ENCODE measurements around the gene FBXL14.

- TF ChIP-seq CTCF (IDR thresholded peaks at IDR 0.05; ENCODE audit: poor library complexity), result no peak
- no peak for TF ChIP-seq EZH2phosphoT487 (IDR thresholded peaks at IDR 0.05; ENCODE audit: low read depth, severe bottlenecking, unreplicated experiment)
These were observed 59.6 kb downstream of the FBXL14 start for GRCh38 chr12:1534748-1535147.

Measured in hepatocyte (in vitro differentiated cells).